ENCODE results near the gene CACTIN.

Gene CACTIN

DNA sequence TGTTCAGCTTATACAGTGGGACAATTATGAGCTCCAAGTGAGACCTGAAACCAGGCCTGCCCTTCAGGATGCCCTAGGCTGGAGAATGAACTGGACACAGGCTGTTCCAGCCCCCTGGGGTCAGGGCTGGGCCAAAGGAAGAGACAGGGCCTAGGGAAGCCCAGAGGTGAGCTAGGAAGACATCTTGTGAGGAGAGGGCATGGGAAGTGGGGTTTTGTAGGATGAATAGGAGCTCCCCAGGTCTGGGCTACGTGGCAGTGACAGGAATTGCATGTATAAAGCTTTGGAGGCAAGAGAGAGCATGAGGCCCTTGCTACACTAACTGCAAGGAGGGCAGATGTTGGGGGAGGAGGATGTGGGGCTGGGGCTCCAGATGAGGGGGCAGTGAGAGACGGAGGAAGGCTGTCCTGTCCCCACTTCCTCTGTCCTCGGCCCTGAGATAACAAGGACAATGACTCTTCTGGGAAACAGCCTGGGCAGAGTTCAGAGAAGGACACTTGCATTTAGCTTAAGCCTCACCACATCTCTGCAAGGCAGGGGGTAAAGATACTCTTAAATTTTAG is 18.4 kb downstream of the CACTIN start:
- DNase-seq = no peak

DNA sequence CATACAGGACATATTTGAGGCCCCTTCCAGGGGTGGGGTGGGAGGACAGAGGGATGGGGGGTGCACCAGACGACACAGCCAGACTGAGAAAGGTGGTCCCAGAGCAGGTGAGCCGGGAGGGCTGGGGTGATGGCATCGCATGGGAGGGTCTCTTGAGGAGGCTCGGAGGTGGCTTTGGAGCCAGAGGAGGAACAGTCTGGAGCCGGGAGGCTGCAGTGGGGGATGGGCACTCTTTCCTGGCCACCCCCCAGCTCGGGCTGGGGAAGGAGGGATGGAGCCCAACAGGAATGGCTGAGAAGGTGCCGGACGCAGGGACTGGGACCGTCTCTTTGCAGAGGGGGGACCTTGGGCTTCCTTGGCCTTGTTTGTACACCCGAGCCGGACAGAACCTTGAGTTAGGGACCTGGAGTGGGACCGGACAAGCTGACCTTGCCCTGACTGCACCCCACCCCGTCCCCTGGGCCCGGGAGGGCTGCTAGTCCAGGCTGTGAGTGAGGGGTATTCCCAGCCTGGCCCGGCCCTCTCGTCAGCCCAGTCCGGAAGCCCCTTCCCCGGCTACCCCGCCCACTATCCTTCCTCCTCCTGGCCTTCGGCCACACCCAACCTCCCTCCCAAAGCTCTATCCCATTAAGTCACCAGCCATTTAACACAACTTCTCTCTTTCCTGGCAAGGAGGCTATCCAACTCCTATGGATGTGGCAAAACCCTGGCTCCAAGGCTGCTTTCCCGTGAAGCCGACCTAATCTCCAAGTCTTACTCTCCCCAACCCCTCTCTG is 19.1 kb downstream of the CACTIN start:
- DNase-seq = no peak

DNA sequence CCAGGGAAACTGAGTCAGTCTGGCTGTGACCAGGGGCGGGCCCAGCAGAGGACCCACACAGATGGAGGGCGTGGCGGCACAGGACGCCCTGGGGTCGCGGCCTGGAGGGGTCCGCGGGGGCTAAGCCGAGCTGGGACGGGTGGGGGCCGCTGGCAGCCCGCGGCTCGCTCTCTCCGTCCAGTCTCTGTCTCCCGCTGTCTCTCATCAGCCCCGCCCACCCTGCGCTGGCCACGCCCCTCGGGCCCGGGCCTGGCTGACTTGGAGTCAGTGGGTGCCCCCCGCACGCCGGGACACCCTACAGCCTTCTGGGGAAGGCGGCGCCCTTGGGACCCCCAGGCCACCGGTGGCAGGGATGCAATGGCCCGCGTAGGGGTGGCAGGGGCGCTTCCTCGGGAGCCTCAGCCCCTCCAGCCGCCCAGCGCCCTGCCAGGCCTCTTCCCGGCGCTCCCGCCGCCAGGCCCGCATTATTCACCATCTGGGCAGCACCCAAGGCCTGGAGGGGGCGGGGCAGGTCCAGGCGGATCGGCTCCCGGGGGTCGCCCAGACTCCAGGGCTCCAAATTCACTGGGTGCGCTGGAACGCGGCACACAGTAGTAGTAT is 19.8 kb downstream of the CACTIN start, which contains the start of gene TBXA2R:
Gene TBXA2R, minus strand, starts transcription at position 186 of the 600 bp plus-strand sequence. CDS start 6,241 bp downstream, outside the sequence.
- DNase-seq = peak; percentile 50

DNA sequence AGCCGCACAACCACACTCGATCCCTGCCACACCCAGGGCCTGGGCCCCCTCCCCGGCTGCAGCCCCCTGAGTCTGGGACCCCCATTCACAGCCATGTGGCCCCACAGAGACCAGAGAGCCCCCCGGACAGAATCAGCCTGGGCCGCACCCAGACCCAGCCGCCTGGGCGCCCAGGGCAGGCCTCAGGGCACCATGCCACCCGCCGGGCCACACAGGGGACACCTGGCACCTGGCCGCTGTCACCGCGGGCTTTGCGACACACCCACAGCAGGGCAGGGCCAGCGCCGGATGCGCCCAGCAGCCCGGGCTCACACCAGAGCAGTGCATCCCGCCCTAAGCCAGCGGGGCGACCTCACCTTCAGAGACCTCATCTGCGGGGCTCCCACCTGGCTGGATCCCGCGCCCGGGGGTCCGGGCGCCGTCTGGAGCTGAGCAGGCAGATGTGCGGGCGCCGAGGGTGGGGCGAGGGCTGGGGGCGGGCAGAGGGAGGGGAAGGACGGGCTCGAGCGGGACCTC is 20.4 kb downstream of the CACTIN start:
- DNase-seq = no peak

DNA sequence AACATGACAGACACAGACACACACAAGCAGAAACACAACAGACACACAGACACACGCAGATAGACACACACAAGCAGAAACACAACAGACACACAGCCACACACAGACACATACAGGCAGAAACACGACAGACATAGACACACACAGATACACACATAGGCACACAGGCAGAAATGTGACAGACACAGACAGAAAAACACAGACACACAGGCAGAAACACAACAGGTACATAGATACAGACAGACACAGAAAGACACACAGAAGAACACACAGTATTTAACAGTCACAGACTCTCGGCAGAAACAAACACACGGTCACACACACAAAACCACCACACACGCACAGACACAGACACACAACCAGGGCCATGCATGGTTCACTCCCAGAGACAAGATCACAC is 20.8 kb downstream of the CACTIN start:
- no peak for DNase-seq

DNA sequence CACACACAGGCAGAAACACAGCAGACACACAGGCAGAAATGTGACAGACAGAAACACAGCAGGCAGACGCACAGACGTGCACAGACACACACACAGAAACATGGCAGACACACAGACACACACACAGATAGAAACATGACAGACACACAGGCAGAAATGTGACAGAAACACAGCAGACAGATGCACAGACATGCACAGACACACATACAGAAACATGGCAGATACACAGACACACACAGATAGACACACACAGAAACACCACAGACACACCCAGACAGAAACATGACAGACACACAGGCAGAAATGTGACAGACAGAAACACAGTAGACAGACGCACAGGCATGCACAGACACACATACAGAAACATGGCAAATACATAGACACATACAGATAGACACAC is 21.2 kb downstream of the CACTIN start:
- DNase-seq = no peak

DNA sequence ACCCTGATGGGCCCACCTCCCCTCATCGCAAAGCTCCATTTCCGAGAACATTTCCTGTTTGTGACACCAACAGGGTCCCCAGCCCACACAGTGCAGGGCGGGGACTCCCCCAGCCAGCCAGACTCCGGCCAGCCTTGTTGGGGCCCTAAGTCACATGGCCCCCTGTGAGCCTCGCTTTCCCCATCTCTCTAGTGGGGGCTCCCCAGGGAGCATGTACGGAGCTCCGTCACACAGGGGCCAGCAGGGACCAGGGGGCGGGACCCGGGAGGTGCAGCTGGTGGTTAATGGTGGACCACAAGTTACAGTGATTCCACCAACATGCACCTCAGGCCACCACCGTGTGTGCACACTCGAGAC is 21.6 kb downstream of the CACTIN start:
- no peak for DNase-seq

DNA sequence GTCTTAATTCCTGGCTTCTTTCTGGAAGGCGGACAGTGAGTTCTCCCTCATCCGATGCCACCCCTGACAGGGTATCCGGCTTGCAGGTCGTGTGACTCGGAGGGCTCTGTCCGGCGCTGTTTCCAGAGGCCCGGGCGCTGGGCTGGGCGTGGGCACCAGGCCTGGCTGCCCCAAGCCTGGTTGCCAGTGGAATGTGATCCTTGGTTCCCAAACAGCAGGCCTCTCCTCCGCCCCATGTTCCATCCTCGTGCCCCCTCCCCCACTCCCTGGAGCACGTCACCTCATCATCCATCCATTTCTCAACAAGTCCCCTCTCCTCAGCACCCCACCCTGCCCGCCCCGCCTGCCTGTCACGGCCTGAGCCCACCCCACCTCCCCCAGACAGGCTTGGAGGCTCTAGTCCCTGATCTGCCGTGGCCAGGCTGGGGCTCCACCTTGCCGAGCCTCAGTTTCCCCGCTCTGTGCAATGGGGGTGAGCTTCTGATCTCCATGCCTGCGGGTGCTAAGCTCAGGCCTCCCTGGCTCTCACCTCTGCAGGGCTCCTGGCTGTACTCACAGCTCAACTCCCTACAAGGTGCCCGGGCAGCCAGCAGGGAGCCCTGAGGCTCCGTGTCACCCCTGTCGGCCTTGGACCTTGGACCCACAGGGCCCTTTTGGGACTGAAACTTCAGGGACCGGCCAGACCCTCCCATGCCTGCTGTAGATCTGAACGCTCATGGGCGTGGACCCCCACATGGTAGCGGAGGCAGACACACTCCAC is 22.2 kb downstream of the CACTIN start:
- no peak for DNase-seq

DNA sequence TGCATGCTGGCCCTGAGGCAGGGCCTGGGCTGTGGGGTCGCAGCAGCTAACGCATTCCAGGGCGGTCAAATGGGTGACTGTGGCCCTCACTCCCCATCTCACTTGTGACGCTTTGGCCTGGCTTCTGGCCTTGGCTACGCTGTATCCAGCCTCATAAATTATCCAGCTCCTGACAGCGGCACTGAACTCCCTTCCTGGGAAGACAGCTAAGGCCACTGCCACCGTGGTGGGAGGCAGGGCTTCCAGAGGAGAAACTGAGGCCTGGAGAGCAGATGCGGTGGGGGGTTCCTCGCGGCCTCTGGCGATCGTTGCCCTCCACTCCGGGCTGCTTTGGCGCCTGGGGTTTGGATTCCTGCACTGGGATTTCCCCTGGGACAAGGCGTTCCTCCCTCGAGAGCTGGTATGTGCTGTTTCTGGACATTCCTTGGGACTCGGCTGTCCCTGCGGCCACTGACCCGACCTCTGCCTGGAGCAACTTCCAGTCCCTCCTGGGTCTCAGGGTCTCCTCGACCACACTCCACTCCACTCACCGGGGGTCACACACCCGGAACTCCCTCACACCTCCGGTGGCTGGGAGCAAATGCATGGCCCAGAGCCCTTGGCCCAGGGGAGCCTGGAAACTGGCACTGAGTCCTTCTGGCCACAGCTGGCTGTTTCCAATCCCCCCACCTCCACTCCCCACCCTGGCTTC is 23.3 kb downstream of the CACTIN start:
- no peak for DNase-seq

DNA sequence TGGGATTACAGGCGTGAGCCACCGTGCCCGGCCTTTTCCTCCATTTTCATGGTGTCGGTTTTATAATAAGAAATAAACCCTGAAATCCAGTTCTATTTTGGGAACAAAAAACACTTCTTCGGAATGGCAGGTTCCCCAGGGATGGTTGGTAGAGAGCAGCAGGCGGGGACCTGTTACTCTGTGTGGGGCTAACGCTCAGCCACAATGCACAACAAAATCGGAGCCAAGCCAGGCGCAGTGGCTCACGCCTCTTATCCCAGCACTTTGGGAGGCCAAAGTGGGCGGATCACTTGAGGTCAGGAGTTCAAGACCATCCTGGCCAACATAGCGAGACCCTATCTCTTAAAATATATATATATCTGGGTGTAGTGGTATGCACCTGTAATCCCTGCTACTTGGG is 25.6 kb downstream of the CACTIN start:
- no peak for DNase-seq

DNA sequence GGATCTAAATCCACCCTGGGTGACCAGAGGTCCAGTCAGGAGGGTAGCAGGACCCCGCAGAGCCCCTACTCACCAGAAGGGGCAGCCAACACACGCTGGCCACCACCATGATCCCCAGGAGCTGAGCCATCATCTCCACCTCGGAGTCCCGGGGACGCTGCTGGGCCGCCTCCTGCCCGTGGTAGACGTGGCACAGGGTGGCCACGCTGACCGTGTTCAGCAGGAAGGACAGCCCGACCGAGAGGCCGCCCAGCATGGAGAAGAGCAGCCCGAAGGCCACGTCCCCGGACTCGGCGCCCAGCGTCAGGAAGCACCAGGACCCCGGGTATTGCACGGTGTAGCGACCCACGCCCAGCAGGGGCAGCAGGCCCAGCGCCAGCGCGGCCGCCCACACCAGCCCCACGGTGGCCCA is 26.8 kb downstream of the CACTIN start:
- no peak for DNase-seq

DNA sequence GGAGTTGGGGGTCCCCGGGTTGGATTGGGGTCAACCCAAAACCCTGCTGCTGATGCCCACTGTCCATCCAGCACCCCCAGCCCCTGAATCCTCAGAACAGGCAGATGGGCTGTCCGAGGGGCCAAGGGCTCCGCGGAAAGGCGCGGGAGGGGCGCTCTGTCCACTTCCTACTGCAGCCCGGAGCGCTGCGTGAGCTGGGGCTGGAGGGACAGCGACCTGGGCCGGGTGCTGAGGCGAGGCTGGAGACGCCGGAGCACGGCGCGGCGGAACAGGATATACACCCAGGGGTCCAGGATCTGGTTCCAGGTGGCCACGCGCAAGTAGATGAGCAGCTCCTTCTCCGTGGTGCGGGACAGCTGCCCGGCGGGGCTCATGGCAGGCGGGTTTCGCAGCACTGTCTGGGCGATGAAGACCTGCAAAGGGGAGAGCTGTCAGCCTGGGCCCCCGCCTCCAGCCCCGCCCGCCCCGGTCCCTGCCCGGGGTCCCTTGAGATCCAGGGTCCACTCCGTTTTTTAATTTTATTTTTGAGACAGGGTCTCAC is 31.0 kb downstream of the CACTIN start:
- no peak for DNase-seq

DNA sequence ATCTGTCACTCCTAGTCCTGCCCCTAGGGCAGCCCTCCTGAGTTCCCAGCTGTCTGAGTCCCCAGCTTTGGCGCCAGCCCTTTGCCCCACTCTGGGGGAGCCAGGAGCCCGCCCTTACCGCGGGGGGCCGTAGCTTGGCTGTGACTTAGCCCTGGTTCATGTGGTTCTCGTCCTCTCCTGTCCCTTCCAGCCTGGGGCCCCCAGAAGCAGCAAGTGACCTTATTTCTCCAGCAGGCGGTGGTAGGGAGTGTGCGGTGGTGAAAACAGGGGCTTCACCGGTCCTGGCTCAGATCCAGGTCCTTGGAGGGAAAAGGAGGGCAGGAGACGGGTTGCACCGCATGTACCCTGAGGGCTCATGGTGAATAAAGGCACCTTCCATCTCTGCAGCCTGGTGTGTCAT is 33.4 kb downstream of the CACTIN start:
- no peak for DNase-seq

DNA sequence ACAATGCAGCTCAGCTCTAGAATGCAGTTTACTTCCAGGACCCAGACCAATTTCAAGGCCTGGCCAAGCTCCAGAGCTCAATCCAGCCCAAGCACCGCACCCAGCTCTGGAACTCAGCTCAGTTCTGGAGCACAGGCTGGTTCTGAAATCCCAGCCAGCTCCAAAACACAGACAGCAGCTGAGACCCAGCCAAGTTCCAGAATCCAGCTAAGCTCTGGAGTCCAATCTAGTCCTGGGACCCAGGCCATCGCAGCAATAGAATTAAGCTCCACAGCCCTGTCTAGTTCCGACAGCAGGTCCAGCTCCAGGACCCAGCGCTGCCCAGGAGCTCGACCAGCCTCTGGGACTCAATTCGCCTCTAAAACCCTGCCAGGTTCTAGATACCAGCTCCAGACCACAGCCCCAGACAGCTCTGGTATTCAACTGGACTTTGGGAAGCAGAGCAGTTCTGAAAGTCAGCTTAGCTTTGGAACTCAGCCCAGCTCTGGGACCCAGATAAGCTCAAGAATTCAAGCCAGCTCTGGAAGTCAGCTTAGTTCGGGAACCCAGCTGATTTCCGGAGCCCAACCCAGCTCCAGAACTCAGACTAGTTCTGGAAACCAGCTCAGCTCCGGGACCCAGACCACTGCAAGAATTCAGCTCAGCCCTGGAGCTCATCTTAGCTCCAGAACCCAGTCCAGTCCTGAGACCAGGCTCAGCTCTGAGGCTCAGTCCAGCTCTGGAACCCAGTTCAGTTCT is 34.5 kb downstream of the CACTIN start:
- no peak for DNase-seq

DNA sequence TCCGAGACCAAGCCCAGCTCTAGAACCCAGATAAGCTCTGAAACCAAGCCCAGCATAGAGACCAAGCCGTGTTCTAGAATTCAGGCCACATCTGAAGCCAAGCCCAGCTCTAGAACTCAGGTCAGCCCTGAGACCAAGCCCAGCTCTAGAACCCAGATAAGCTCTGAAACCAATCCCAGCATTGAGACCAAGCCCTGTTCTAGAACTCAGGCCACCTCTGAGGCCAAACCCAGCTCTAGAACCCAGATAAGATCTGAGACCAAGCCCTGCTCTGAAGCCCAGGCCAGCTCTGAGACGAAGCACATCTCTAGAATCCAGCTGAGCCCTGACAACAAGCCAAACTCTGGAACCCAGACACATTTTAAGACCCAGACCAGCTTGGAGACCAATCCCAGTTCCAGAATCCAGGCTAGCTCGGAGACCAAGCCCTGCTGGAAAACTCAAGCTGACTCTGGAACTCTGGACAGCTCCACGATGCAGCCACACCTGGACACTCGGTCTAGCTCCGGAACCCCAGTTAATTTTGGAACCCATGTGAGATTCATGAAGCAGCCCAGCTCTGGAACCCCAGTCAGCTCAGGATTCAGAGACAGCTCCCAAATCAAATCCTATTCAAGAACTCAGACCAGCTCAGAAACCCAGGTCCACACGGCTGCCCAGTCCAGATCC is 35.5 kb downstream of the CACTIN start:
- DNase-seq = no peak

DNA sequence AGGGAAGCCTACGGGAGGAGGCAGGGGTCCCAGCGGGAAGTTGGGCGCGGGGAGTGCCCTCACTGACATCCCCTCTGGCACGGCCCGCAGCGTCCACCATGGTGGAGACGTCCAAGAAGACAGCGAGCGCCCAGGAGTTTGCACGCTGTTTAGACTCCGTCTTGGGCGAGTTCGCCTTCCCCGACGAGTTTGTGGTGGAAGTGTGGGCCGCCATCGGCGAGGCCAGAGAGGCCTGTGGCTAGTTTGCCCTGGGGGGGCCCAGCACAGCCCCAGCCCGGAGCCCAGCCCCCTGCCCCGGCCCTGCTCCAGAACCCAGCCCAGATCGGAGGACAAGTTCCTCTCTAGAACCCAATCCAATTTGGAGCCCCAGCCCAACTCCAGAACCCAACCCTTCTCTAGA is 36.6 kb downstream of the CACTIN start:
- DNase-seq = no peak

DNA sequence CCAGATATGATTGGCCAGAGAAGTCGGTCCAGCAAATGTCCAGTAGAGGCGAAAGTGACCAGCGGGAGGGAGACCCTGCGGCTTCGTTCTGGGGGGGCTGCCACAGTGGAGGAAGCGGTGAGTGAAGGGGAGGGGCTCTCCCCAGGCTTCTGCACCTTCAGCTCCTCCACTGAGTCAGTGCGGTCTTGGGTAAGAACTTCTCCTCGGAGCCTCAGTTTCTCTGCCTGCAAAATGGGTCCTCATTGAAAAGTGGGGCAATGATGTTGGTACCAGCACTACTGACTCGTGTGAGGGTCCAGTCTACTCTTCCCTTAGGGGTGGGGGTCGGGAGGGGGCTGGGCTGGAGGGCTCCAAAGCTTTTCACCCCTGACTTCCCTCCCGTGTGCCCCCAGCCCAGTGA is 37.2 kb downstream of the CACTIN start:
- DNase-seq = no peak

DNA sequence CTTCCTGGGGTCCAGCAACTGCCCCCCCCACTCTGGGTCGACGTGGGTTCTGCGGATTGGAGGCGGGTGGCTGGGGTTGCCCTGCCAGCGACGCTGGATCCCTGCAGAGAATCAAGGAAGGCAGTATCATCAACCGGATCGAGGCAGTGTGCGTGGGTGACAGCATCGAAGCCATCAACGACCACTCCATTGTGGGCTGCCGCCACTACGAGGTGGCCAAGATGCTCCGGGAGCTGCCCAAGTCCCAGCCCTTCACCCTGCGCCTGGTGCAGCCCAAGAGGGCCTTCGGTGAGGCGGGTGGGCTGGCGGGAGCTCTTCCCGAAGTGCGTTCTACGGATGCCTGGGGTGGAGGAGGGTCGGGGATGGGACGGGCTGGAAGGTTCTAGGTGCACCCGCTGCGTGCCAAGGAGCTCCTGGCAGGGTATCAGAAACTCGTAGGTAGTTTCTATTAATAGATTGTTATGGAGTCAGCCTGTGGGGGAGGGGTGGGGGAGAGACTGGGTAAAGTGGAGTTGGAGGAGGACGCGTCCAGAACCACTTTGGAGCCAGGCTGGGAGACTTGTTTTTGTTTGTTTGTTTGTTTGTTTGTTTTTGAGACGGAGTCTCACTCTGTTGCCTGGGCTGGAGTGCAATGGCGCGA is 39.8 kb downstream of the CACTIN start:
- DNase-seq = no peak

DNA sequence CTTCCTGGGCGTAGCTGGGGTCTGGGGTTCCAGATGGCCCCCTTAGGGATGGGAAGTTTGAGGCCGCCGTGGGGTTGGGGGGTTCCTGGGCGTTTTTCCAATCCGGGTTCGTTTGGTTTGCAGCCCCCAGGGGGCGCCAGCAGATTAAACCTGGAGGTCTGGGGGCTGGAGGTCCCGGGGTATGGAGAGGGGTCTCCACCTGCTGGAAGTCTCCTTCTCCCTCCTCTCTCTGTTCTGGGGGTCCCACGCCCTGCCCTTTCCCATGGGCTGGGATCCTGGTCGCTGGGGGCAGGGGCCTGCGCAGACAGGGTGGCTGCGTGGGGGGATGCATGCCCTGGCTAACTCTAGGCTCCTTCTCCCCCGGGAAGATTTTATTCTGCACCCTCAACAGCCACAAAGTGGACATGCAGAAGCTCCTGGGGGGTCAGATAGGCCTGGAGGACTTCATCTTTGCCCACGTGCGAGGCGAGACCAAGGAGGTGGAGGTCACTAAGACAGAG is 40.4 kb downstream of the CACTIN start:
- DNase-seq = peak; percentile 38

All from activated T-cell treated with anti-CD3 and anti-CD28 coated beads for 4 hours (primary cell).